Dendritic cell treated with granulocyte-macrophage colony-stimulating factor and Interleukin-4, amounts not matched to agents 40 ng/mL and 50 ng/mL, for 4 days (primary cell): Measurements from ENCODE around the gene EVI5.

Experiments
- H3K27ac Mint-ChIP-seq: one replicate; pipeline ENCODE4 v1.8.0; 2022; ENCODE audit warnings: mild to moderate bottlenecking, mixed read lengths
- H3K27me3 Mint-ChIP-seq: one replicate; pipeline ENCODE4 v1.8.0; 2022; ENCODE audit warnings: mild to moderate bottlenecking, mixed read lengths
- H3K36me3 Mint-ChIP-seq: one replicate; pipeline ENCODE4 v1.8.0; 2022; ENCODE audit warnings: low read depth, mixed read lengths
- H3K4me1 Mint-ChIP-seq: one replicate; pipeline ENCODE4 v1.8.0; 2022; ENCODE audit warnings: low read depth, mixed read lengths
- H3K4me3 Mint-ChIP-seq: one replicate; pipeline ENCODE4 v1.8.0; 2022; ENCODE audit warnings: mild to moderate bottlenecking, moderate library complexity, mixed read lengths
- H3K9me3 Mint-ChIP-seq: one replicate; pipeline ENCODE4 v1.8.0; 2022; ENCODE audit warnings: mixed read lengths
- intact Hi-C: fragments of 100-400 bp; cut with micrococcal nuclease; formaldehyde crosslinking; loops from one replicate; pipeline ENCODE4 v1.15.0; 2022

Gene EVI5

DNA sequence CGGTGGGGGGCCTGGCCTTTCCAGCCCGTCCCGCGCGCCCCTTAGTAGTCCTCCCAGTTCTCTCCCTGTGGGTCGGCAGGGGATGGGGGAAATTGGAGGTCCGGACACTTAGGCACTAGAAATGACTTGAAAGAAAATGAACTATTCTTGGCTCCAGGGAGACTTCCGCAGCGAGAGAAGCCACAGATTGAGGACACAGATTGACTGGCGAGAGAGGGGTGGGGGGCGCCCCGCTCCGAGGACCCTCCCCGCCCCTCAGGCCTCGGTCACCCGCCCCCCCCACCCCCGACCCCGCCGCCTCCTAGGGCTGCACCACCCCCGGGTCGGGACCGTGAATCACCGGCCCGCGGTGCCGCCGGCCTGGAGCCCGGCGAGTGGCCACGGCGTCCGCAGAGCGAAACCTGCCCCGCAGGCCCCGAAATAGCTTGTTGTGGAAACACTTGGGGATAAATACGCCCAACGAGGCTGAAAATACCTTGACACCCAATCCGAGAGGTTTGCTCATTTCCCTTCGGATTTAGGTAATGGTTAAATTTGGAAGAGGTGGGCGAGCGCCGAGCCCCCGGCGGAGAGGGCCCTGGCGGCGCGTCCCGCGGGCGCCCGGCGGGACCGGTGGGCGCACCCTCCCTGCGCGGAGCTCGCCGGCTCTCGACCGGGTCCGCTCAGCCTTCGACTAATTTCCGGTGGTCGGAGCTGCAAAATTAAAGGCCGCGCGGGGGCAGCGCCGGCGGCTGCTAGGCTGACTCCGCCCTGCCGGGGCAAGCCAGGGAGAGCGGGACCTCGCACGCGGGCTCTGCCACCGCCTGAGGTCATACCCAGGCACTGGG is 298.4 kb downstream of the EVI5 start, which contains the start of gene GFI1:
Gene GFI1, minus strand, starts transcription at position 675 of the 827 bp plus-strand sequence. CDS start 3,438 bp downstream, outside the sequence.
- H3K9me3 Mint-ChIP-seq = no peaks in the 10 kb centered on the region
- H3K27me3 Mint-ChIP-seq = peaks cover 45% of the 10 kb centered on the region
- peaks cover 35% of the 10 kb centered on the region for H3K4me1 Mint-ChIP-seq
- peak within 1 kb of the TSS; percentile 82 for H3K27ac Mint-ChIP-seq
- peak within 1 kb of the TSS; percentile 90 for H3K4me3 Mint-ChIP-seq
- peaks cover 22% of the 10 kb centered on the region for H3K36me3 Mint-ChIP-seq
- intact Hi-C loops = loop anchor here (10.0 kb wide), 1 partner anchor 172 kb away; no protein-coding TSS in a partner anchor

DNA sequence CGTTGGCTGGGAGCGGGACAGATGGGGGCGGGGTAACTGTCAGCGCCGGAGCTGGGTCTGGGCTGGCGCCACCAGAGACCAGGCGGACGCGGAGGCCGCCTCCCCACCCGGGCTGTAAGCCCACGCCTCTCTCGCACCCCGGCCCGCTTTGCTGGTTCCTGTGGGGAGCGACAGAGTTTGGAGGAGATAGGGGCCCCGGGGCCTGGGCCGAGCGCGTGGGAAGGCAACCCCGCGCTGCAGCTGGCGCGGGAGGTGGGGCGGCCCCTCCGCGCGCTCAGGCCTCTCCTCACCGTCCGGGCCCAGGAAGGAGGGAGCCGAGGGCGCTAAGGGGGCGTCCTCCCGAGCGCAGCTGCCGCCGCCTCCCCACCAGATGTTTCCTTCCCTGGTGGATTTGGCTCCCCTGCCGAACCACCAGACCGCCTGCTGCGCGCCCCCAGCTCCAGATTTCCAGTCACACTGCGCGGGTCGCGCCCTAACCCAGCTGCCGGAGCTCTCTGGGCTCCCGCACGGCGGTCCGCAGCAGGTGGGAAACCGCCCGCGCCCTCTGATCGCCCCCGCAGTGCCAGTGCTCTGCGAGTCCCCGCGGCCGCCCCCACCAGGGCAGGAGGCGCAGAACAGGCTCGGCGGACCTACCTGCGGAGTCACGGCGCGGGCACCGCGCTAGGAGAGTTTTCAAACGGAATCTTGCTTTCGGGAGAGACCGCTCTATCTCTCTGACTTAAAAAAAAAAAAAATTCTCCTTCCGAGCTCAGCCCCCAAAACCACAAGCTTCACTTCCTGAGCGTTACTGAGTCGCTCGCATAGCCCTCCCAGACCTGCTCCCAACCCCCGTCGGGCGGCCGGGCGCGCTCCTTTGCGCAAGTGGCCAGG is 299.3 kb downstream of the EVI5 start:
- peaks cover 48% of the 10 kb centered on the region for H3K27me3 Mint-ChIP-seq
- peaks cover 22% of the 10 kb centered on the region for H3K36me3 Mint-ChIP-seq
- H3K27ac Mint-ChIP-seq = peak overlapping the region; percentile 82
- no peaks in the 10 kb centered on the region for H3K9me3 Mint-ChIP-seq
- intact Hi-C loops = loop anchor here (10.0 kb wide), 1 partner anchor 171 kb away; no protein-coding TSS in a partner anchor
- H3K4me3 Mint-ChIP-seq = peak overlapping the region; percentile 90
- H3K4me1 Mint-ChIP-seq = peaks cover 35% of the 10 kb centered on the region

DNA sequence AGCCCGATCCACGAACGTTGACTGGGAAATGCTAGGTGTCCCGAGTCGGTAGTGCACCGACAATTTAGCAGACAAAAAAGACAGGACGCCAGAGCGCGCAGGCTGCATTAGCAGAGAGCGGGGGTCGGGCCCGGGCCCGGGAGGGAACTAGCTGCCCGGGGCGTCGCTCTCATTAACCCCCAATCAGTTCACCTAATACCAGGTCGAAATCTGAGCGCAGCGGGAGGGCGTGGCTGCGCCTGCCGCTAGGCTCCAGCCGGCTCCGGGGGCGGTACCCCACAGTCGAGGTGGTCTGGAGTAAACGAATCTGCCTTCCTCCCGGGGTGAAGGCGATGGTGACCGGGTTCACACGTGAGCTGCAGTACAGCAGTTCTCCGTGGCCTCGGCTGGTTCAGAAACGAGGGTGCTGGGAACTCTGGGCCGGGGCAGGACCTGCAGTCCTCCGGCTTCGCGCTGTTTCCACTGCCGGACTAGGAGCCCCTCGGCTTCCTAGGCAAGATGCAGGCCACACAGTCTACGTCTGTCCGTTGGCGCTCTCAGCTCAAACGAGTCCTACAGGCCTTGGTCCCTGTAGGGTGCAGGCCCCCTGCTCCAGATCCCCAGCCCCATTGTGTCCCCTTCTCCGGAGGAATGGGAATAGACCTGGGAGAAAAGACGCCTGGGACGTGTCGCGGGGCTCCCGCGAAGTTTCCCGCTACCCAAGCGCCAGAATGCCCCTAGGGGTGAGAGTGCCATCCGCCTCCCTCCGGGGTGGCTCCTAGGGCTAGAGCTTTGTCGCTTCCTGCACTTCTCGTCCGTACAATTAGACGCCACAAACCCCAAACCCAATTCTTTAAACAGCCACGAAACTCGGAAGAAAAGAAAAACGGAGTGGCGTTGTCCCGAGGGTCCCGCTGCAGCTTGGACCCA is 300.2 kb downstream of the EVI5 start:
- peak overlapping the region; percentile 90 for H3K4me3 Mint-ChIP-seq
- peaks cover 28% of the 10 kb centered on the region for H3K36me3 Mint-ChIP-seq
- H3K4me1 Mint-ChIP-seq = peaks cover 35% of the 10 kb centered on the region
- H3K9me3 Mint-ChIP-seq = no peaks in the 10 kb centered on the region
- H3K27me3 Mint-ChIP-seq = peaks cover 48% of the 10 kb centered on the region
- intact Hi-C loops = loop anchor here (10.0 kb wide), 1 partner anchor 170 kb away; no protein-coding TSS in a partner anchor
- H3K27ac Mint-ChIP-seq = peak overlapping the region; percentile 82

DNA sequence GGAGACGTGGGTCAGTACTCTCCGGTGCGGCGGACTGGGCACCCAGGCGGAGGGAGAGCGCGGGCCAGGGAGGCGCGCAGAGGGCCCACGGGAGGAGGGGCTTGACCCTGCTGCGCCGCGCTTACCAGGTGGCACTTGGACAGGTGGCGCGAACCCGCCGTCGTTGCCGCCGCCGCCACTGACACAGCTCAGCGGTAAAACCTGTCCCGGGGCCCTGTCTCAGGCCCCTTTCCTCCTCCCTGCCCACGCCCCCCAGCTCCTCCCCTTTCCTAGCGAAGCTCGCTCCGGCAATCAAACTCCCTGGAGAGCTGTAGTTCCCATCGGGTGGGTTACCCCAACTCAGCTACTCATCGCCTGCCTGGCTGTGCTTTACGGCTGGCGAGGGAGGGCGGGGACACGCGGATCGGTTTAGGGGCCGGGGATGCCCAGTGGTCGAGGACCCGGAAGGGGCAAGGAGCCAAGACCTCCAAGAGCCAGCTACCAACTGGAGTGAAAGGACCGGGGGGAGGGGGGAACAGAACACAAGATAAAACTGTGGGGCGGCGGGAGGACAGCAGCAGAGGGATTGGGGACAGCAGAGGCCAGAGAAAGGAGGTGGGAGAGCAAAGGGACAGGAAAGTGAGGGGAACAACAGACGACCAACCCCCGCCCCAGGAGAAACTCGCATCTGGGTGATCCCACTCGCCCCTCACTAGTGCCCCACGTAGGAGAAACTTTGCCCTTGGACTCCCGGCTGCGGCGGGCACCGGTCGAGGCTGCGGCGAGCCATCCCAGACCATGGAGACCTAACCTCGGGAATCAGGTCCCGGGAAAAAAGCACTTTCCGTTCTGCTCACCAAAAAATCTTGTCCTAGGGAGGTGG is 301.1 kb downstream of the EVI5 start:
- H3K4me1 Mint-ChIP-seq = peaks cover 35% of the 10 kb centered on the region
- intact Hi-C loops = loop anchor here (10.0 kb wide), 1 partner anchor 169 kb away; no protein-coding TSS in a partner anchor
- peak overlapping the region; percentile 82 for H3K27ac Mint-ChIP-seq
- H3K27me3 Mint-ChIP-seq = peaks cover 48% of the 10 kb centered on the region
- peak overlapping the region; percentile 90 for H3K4me3 Mint-ChIP-seq
- H3K36me3 Mint-ChIP-seq = peaks cover 29% of the 10 kb centered on the region
- H3K9me3 Mint-ChIP-seq = no peaks in the 10 kb centered on the region

DNA sequence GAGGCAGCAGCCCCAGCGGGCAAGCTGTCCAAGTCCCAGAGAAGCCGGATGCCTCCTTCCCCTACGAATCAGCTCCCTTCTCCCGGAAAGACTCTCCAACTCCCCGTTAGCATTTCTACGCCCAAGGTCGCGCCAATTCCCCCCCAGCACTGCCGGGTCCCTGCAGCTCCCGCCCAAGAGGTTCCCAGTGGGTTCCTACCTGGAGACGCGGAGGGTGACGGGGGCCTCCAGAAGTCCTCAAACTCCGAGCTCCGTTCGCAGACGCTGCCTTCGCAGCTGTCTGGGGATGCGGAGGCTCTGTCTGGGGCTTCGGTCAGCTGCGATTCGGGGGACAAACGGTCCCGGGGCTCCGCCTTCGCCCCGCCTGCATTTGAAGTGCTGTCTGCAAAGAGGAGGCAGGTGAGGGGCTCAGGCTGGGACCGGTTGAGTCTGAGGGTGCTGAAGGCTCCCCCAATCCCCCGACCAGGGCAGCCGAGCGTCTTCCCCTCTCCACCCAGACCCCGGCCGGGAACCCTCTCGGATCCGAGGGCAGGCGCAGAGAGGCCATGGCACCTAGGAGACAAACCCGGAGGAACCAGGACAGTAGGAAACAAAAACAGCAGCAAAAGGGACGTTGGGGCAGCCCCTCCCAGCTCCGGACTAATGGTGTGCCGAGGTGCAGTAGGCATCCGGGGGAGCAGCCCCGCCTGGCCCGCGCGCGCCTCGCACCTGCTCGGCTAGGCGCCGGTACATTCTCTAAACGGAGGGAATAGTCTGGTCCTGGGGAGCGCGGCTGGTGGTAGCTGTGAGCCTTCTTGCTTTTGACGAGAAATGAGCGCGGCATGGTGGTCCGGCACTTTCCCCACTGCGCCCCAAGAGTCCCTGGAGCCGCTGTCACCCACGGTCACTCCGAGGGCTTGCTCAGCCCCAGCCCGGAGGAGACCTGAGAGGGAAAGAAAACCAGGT is 302.0 kb downstream of the EVI5 start:
- peak overlapping the region; percentile 62 for H3K27ac Mint-ChIP-seq

DNA sequence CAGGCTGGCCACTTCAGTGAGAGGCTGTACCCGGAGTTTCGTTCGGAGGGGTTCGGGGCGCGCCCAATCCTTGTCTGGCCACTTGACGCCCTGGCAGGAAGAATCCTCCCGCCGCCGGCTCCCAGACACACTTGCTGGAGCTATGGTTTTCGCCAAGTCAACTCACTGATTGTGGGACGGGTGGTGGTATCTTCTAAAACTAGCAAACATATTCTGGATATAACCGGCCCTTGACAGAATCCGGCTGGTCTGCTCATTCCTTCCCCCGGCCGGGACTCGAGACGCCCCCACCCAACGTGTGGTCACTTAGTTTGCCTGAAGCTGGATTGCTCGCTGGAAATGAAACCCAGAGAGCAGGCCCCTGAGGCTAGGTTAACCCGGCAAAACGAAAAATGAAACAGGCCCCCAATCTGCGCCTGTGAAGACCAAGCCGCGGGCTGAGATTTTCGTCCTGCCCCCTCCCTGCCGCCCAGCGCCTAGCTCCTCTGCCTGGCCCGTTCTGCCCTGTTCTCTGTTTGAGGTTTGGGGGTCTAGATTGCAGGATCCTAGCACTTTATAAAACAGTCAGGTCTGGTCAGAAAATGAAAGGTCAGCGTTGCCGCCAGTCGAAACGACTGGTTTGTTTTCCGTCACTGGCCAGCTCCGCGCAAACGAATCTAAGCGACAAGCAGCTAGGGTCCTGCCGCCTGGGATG is 302.8 kb downstream of the EVI5 start:
- Mint-ChIP-seq H3K4me3 (peak overlapping the region; percentile 90), H3K27me3 (peaks cover 48% of the 10 kb centered on the region), H3K9me3 (no peaks in the 10 kb centered on the region), H3K36me3 (peaks cover 29% of the 10 kb centered on the region), H3K27ac (peak overlapping the region; percentile 62), H3K4me1 (peaks cover 40% of the 10 kb centered on the region)
- intact Hi-C loops = loop anchor here (10.0 kb wide), 1 partner anchor 167 kb away; no protein-coding TSS in a partner anchor

More for the DNA sequence above, 302.0 kb downstream of the EVI5 start:
- H3K36me3 Mint-ChIP-seq = peaks cover 29% of the 10 kb centered on the region
- peak overlapping the region; percentile 90 for H3K4me3 Mint-ChIP-seq
- peaks cover 40% of the 10 kb centered on the region for H3K4me1 Mint-ChIP-seq
- peaks cover 48% of the 10 kb centered on the region for H3K27me3 Mint-ChIP-seq
- intact Hi-C loops = loop anchor here (10.0 kb wide), 1 partner anchor 168 kb away; no protein-coding TSS in a partner anchor
- H3K9me3 Mint-ChIP-seq = no peaks in the 10 kb centered on the region

DNA sequence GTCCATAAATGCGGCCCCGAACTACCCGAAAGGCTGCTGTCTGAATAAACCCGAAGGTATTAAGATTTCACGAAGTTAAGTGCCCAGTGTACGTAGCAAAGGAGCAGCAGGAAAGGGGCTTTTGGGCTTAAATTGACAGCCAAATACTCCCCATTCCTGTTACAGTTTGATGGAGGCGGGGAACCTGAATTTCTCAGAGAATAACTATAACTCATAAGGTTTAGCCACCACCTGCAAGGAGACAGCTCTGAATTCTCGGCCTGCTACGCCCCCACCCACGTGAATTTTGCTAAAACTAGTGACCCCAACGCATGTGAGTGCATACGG is 303.3 kb downstream of the EVI5 start:
- Mint-ChIP-seq H3K4me1 (peaks cover 43% of the 10 kb centered on the region), H3K4me3 (no peak overlapping the region), H3K9me3 (no peaks in the 10 kb centered on the region), H3K27me3 (peaks cover 45% of the 10 kb centered on the region), H3K36me3 (peaks cover 29% of the 10 kb centered on the region), H3K27ac (no peak overlapping the region)
- intact Hi-C loops = loop anchor here (10.0 kb wide), 1 partner anchor 167 kb away; no protein-coding TSS in a partner anchor

DNA sequence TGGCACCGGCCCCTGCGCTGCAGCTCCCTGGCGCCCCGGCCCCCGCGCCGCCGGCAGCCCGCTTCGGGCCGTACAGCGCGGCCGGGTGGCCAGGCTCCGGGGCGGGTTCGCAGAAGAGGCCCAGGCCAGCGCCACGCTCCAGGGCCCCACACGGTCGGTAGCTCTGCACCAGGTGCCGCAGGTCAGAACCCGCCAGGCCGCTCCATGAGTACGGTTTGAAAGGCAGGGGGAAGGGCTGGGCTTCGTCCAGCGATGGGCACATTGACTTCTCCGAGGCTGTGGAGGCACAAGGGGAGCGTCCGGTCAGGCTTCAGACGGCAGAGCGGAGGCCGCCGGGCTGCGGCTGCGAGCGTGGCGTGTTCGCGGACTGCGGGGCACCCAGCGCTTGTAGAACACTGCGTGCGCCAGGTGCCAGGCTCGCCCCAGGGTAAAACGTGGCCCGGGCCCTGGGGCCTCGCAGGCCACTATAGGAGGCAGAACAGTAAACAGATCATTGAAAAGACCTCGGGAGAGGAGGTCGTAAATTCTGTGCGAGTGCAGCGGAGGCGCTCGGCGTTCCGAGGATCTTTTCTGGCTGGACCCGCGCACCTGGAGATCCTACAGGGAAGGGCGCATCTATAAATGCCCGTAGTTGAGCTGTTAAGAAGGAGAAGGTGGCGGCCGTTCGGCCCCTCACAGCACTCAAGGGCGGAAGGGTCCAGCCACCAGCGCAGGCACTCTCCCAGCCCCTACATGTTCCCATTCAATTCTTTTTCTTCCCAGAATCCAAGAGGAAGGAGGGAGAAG is 303.9 kb downstream of the EVI5 start:
- Mint-ChIP-seq H3K27ac (no peak overlapping the region), H3K27me3 (peaks cover 43% of the 10 kb centered on the region), H3K9me3 (no peaks in the 10 kb centered on the region), H3K36me3 (peaks cover 24% of the 10 kb centered on the region), H3K4me1 (peaks cover 47% of the 10 kb centered on the region), H3K4me3 (no peak overlapping the region)
- intact Hi-C loops = loop anchor here (10.0 kb wide), 1 partner anchor 166 kb away; no protein-coding TSS in a partner anchor

DNA sequence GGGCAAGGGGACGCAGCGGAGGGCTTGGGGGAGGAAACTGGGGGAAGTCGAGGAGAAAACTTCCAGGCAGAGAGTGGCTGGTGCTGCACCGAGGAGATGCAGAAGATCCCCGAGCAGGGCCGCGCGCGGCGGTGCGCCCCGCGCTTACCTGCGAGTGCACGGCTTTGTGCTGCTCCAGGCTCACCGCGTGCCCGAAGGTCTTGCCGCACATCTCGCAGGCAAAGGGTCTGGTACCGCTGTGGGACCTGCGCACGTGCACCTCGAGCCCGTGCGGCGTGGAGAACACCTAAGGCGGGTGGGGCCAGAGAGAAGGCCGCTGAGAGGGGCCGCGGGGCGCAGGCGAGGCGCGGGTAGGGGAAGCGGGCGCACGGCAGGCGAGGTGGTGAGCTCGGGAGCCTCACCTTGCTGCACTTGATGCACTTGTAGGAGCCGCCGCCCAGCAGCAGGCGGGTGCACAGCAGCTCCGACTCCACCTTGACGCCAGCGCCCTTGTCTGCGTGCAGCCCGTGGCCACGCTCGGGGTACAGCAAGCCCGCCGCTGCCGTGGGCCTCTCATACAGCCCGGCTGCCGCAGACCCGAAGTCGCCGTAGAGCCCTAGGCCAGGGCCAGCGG is 304.6 kb downstream of the EVI5 start:
- Mint-ChIP-seq H3K36me3 (peaks cover 17% of the 10 kb centered on the region), H3K27ac (no peak overlapping the region), H3K4me1 (peaks cover 47% of the 10 kb centered on the region), H3K9me3 (no peaks in the 10 kb centered on the region), H3K4me3 (no peak overlapping the region), H3K27me3 (peaks cover 42% of the 10 kb centered on the region)
- intact Hi-C loops = loop anchor here (10.0 kb wide), 1 partner anchor 166 kb away; no protein-coding TSS in a partner anchor

DNA sequence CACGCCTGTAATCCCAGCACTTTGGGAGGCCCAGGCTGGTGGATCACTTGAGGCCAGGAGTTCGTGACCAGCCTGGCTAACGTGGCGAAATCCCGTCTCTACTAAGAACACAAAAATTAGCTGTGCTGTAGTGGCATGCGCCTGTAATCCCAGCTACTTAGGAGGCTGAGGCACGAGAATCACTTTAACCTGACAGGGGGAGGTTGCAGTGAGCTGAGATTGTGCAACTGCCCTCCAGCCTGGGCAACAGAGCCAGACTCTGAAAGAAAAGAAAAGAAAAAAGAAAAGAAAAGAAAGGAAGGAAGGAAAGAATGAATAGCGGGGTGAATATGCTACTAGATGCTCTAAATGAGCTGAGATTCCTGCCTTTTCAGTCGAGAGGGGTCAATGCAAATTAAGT is 305.3 kb downstream of the EVI5 start:
- peaks cover 34% of the 10 kb centered on the region for H3K27me3 Mint-ChIP-seq
- no peak overlapping the region for H3K27ac Mint-ChIP-seq
- no peak overlapping the region for H3K4me3 Mint-ChIP-seq
- H3K9me3 Mint-ChIP-seq = no peaks in the 10 kb centered on the region
- peaks cover 45% of the 10 kb centered on the region for H3K4me1 Mint-ChIP-seq
- intact Hi-C loops = no loop called here
- H3K36me3 Mint-ChIP-seq = peaks cover 14% of the 10 kb centered on the region
